ENCODE measurements around the gene DGCR8. TPM values are rescaled to one million over a fixed set of nuclear protein-coding genes. Genes with fewer than 3 reads are reported as not detected.

The DGCR8 gene
- polyA plus RNA-seq, 3 donors from 2014 or later = 0.83 to 5.4 (median 1.4) TPM

DNA sequence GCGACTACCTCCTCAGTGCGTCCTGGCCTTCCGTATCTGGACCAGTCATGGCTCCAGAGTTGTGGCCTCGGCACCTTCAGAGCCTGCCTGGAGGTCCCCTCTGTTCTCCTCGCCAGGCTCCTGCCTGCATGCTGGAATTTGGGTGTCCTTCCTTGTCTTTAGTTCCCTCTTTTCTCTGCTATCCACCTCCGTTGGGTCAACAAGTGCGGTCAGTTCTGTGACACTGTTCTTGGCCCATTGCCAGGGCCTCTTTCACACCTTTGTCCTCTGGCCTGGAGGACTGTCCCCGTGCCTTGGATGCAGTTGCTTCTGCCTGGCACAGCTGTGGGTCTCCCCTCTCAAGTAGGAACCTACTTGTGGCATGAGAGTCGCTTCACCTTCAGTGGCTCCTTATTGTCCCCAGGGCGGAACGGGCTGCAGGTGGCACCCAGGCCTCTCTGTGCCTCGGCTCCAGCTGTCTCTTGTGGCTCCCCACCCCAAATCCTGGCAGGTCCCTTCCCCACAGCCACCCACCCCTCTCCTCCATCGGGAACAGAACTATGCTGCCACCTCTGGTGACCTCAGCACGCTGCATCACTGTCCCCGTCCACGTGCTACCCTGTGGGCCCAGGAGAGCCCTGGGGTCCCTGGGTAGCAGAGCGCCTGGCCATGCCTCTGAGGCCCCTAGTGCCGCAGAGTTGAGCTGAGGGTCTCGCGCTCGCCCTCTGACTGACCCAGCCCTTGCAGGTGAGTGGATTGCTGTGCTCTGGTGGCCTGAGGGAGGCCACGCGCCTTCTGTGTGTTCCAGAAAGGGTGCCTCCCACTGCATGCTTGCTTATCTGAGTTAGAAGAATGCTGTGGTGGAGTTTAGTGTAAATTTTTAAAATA, 4.7 kb downstream of the DGCR8 start:
- DNase-seq = no peak
- Mint-ChIP-seq H3K27me3 (ENCODE audit: low read depth in 3 of 3) (peaks cover 5 to 13% (median 6%) of the 10 kb centered on the region in 3 donors), H3K4me3 (no peak overlapping the region), H3K36me3 (peaks cover 6 to 32% (median 19%) of the 10 kb centered on the region in 3 donors), H3K9me3 (no peaks in the 10 kb centered on the region), H3K4me1 (peaks cover 55 to 82% of the 10 kb centered on the region in 2 donors), H3K27ac (peak overlapping the region in 1 of 6 donors; percentile 8)

DNA sequence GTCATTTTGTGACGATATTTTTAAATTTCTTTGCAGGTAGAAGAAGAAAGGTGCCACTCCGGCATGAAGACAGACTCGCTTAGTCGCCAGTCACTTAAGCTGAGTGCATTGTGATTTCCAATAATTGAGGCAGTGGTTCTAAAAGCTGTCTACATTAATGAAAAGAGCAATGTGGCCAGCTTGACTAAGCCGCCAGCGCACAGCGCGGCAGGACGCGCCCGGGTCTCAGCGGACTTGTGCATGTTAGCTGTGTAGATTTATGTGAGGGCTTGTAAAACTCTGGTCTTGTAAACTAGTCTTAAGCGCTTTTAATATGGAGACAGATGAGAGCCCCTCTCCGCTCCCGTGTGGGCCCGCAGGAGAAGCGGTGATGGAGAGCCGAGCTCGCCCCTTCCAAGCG, 5.6 kb downstream of the DGCR8 start:
- DNase-seq = no peak
- no peak overlapping the region for H3K4me3 Mint-ChIP-seq
- peaks cover 11 to 41% (median 24%) of the 10 kb centered on the region in 3 donors for H3K36me3 Mint-ChIP-seq
- peaks cover 56 to 86% of the 10 kb centered on the region in 2 donors for H3K4me1 Mint-ChIP-seq
- no peaks in the 10 kb centered on the region for H3K9me3 Mint-ChIP-seq
- H3K27ac Mint-ChIP-seq = no peak overlapping the region
- peaks cover 5 to 11% (median 10%) of the 10 kb centered on the region in 3 donors for H3K27me3 Mint-ChIP-seq (ENCODE audit: low read depth in 3 of 3)

DNA sequence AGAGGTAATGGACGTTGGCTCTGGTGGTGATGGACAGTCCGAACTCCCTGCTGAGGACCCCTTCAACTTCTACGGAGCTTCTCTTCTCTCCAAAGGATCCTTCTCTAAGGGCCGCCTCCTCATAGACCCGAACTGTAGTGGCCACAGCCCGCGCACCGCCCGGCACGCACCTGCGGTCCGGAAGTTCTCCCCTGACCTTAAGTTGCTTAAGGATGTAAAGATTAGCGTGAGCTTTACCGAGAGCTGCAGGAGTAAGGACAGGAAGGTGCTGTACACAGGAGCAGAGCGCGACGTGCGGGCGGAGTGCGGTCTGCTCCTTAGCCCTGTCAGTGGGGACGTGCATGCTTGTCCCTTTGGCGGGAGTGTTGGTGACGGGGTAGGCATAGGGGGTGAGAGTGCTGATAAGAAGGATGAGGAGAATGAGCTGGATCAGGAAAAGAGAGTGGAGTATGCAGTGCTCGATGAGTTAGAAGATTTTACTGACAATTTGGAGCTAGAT, 6.1 kb downstream of the DGCR8 start:
- H3K9me3 Mint-ChIP-seq = no peaks in the 10 kb centered on the region
- peak overlapping the region in 1 of 5 donors; percentile 7 for H3K4me3 Mint-ChIP-seq
- peaks cover 2 to 12% (median 9%) of the 10 kb centered on the region in 3 donors for H3K27me3 Mint-ChIP-seq (ENCODE audit: low read depth in 3 of 3)
- no peak for DNase-seq
- peaks cover 54 to 86% of the 10 kb centered on the region in 2 donors for H3K4me1 Mint-ChIP-seq
- H3K36me3 Mint-ChIP-seq = peaks cover 15 to 44% (median 29%) of the 10 kb centered on the region in 3 donors
- peak overlapping the region in 1 of 6 donors; percentile 3 for H3K27ac Mint-ChIP-seq

DNA sequence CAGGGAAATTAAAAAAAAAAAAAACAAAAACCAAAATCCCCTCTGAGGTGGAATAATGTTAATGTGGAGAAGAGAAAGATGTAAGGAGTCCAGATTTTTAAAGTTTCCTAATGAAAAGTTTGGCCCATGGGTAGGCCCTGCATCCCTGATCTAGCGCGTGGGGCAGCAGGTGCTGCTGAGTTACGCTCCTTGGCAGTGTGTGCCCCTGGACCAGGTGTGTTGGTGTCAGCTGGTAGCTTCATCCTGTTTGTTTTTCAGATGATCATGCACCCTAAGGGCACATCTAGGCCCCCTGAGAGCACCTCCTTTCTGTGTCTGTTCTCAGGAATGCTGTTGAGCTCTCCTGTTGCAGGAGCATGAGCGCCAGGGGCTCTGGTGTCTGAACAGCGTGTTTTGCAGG, 6.7 kb downstream of the DGCR8 start:
- Mint-ChIP-seq H3K36me3 (peaks cover 20 to 50% (median 34%) of the 10 kb centered on the region in 3 donors), H3K4me3 (peak overlapping the region in 3 of 5 donors; percentile 29 to 53 (median 53)), H3K27ac (peak overlapping the region in 3 of 6 donors; percentile 3 to 82 (median 80)), H3K9me3 (no peaks in the 10 kb centered on the region), H3K4me1 (peaks cover 55 to 86% of the 10 kb centered on the region in 2 donors), H3K27me3 (ENCODE audit: low read depth in 3 of 3) (peaks cover 2 to 12% (median 9%) of the 10 kb centered on the region in 3 donors)
- no peak for DNase-seq

DNA sequence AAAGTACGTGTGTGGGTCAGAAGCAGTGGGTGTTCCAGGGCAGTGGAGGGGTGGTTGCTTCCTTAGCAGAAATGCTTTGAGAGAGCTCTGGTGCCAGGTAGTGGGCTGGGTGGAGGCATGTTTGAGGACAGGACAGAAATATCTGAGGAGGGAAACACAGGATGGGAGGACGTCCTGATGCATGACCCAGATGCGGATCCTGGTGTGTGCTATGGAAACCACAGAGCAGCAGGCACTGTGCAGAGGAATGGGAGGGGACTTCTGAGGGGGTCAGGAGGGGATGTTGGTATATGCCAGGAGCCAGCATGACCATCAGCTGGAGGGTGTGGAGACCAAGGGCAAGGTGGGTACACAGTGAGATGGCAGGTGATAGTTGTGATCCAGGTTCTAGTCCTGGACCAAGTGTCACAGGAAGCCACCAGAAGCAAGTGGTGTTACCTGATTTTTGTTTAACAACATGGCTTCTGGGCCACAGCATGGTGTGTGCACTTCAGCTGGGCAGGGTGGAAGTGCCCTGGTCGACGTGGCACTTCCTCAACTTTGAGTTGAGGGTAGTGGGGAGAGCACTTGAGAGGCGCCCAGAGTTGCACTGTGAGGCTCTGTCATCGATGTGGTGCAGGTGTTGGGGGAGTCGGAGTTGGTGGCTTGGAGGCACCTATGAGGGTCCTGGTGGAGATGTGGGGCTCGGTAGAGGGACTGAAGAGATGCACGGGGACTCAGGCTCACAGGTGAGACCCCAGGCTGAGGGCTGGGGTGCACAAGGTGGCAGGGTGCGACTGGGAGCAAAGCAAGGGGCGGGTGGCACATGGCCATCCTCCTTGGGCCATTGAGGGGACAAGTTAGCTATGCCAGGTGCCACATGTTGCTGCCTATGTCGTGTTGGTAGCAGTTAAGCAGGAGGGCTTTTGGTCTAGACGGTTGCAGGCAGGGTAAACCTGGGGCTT, 7.5 kb downstream of the DGCR8 start:
- peak in 2 of 3 donors; percentile 43 to 44 for DNase-seq
- Mint-ChIP-seq H3K9me3 (no peaks in the 10 kb centered on the region), H3K27ac (peak overlapping the region; percentile 26 to 82 (median 64)), H3K4me1 (peaks cover 48 to 85% of the 10 kb centered on the region in 2 donors), H3K36me3 (peaks cover 20 to 58% (median 34%) of the 10 kb centered on the region in 3 donors), H3K4me3 (peak overlapping the region; percentile 22 to 53 (median 49)), H3K27me3 (ENCODE audit: low read depth in 3 of 3) (peaks cover 2 to 12% (median 9%) of the 10 kb centered on the region in 3 donors)

DNA sequence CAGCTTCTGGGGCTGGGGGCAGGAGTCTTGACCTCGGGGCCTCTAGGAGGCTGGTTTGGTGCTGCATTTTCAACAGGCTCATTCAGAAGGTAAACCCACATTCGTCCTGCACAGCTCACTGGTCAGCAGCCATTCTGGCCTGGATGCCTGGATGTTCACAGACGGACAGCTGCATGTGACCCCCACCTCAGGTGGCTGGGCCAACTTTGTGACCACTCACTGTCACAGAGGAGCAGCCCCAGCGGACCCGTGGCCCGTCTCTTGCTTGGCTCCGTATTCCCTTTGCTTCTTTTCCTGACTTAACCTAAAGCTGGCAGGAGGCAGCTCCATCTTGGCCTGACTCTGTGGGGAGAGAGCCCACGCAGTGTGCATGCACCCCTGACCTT, 8.2 kb downstream of the DGCR8 start:
- no peak for DNase-seq
- H3K36me3 Mint-ChIP-seq = peaks cover 20 to 61% (median 34%) of the 10 kb centered on the region in 3 donors
- H3K9me3 Mint-ChIP-seq = no peaks in the 10 kb centered on the region
- peak overlapping the region in 1 of 5 donors; percentile 46 for H3K4me3 Mint-ChIP-seq
- peak overlapping the region in 2 of 6 donors; percentile 26 to 37 for H3K27ac Mint-ChIP-seq
- peaks cover 41 to 78% of the 10 kb centered on the region in 2 donors for H3K4me1 Mint-ChIP-seq
- H3K27me3 Mint-ChIP-seq (ENCODE audit: low read depth in 3 of 3) = peaks cover 2 to 12% (median 9%) of the 10 kb centered on the region in 3 donors

DNA sequence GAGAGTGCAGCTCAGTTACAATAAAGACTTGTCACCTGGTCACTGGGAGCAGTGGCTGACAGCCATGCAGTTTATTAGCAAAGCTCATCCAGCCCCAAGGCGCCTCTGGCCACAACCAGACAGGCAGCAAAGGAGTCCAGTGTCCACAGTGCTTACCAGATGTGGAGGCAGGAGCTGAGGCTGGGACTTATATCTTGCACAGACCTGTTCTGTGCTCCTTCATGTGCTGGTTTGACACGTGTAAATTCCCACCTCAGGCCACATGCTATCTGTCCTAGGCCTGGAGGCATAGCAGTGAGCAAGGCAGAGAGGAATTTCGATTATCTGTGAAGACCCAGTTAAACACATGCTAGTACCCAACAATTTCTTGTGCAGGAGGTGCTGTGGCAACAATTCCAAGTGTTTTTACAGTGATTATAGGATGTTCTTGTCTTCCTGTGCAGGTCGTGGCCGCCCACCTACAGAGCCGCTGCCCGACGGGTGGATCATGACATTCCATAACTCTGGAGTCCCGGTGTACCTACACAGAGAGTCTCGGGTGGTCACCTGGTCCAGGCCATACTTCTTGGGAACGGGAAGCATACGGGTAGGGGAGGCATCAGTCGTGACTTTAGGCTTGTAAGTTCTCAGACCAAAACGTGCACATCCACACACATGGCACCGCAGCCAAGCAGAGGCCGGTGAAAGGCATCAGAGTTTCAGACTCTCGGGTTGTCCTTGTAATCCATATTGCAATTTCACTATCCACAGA, 9.4 kb downstream of the DGCR8 start:
- H3K36me3 Mint-ChIP-seq = peaks cover 20 to 70% (median 34%) of the 10 kb centered on the region in 3 donors
- peaks cover 31 to 67% of the 10 kb centered on the region in 2 donors for H3K4me1 Mint-ChIP-seq
- peak overlapping the region in 2 of 6 donors; percentile 16 to 53 for H3K27ac Mint-ChIP-seq
- no peaks in the 10 kb centered on the region for H3K9me3 Mint-ChIP-seq
- peaks cover 0 to 12% (median 9%) of the 10 kb centered on the region in 3 donors for H3K27me3 Mint-ChIP-seq (ENCODE audit: low read depth in 3 of 3)
- no peak for DNase-seq
- H3K4me3 Mint-ChIP-seq = no peak overlapping the region

DNA sequence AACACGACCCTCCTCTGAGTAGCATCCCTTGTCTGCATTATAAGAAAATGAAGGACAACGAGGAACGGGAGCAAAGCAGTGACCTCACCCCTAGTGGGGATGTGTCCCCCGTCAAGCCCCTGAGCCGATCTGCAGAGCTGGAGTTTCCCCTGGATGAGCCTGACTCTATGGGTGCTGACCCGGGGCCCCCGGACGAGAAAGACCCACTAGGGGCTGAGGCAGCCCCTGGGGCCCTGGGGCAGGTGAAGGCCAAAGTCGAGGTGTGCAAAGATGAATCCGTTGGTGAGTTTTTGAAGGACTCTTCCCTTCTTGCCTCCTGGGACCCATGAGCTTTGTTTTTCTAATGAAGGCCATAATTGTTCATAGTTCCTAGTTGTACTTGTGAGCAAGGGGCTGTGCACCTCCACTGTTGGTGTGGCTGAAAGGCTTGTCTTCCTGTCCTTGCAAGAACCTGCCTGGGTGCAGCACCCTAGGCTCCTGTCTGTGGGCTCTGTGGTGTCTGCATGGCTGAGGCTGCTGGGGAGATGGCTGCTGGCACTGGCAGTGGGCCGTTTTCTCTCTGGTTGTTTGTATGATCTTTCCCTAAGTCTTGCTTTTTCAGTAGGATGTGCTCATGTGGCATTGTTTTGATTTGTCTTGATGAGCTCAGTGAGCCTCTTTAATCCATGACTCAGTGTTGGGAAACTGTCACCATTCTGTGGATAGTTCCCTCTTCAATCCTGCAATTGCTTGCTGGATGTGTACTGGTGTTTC, 10.1 kb downstream of the DGCR8 start:
- no peaks in the 10 kb centered on the region for H3K9me3 Mint-ChIP-seq
- H3K4me3 Mint-ChIP-seq = peak overlapping the region in 4 of 5 donors; percentile 30 to 73 (median 40)
- peak overlapping the region in 4 of 6 donors; percentile 25 to 77 (median 54) for H3K27ac Mint-ChIP-seq
- H3K27me3 Mint-ChIP-seq (ENCODE audit: low read depth in 3 of 3) = peaks cover 0 to 12% (median 9%) of the 10 kb centered on the region in 3 donors
- peaks cover 20 to 71% (median 34%) of the 10 kb centered on the region in 3 donors for H3K36me3 Mint-ChIP-seq
- DNase-seq = no peak
- H3K4me1 Mint-ChIP-seq = peaks cover 30 to 61% of the 10 kb centered on the region in 2 donors

DNA sequence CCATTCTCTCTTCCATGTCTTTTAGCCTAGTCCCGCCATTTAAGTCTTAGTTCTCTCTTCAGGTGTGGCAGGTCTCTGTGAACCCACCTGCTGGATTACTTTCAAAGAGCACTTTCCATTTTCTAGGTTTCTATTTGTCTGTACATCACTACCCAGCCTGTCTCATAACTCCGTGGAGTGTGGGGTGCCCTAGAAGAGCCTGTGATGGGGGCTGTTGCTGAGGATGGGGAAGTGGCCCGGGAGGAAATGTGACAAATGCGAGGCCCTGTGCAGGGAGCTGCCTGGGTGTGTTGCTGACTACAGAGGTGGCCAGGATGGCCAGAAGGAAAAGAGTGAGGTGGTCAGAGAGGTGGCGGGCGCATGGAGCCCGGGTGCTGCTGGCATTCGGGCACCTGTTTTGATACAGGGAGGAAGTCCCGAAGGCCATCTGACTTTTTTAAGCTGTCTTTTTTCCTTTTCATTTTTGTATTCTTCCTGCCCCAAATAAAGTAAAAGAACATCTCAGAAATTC, 10.7 kb downstream of the DGCR8 start:
- Mint-ChIP-seq H3K4me1 (peaks cover 28 to 55% of the 10 kb centered on the region in 2 donors), H3K36me3 (peaks cover 26 to 73% (median 40%) of the 10 kb centered on the region in 3 donors), H3K9me3 (no peaks in the 10 kb centered on the region), H3K4me3 (peak overlapping the region in 3 of 5 donors; percentile 36 to 74 (median 44)), H3K27me3 (ENCODE audit: low read depth in 3 of 3) (peaks cover 0 to 12% (median 7%) of the 10 kb centered on the region in 3 donors), H3K27ac (peak overlapping the region in 4 of 6 donors; percentile 66 to 78 (median 75))
- DNase-seq = no peak

DNA sequence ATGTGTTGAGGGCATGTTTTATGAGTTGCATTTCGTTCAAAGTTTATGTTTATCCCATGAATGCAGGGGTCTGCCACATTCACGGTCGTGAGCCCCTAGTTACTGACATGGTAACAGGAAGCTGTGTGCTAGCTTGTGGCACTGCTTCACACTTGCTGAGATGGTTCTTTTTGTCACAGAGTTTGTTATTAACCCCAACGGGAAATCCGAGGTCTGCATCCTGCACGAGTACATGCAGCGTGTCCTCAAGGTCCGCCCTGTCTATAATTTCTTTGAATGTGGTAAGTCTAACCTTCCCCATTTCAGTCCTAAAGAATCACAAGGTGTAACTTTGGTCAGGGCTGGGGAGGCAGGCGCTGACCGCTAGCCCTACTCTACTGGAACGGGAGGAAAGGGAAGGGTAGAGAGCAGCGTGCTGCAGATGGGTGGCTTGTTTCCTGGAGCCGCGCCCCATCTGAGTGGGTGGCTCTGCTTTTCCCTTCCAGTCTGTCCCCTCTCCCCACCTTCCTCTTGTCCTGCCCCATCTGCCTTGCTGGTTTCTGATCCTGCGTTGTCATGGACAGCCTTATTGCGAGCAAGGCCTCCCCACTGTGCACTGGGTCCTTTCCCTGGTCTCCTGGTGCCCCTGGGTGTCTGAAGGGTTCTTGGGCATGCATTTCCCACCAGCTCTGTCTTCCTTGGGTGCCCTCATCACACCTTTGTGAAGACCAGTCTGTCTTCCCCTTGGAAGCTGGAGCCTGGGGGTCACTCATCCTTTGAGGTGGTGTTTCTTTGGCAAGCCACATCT, 11.8 kb downstream of the DGCR8 start:
- no peaks in the 10 kb centered on the region for H3K9me3 Mint-ChIP-seq
- H3K36me3 Mint-ChIP-seq = peaks cover 30 to 77% (median 43%) of the 10 kb centered on the region in 3 donors
- H3K27ac Mint-ChIP-seq = peak overlapping the region; percentile 22 to 78 (median 62)
- peaks cover 24 to 44% of the 10 kb centered on the region in 2 donors for H3K4me1 Mint-ChIP-seq
- H3K4me3 Mint-ChIP-seq = peak overlapping the region in 4 of 5 donors; percentile 4 to 74 (median 29)
- DNase-seq = peak in 1 of 3 donors; percentile 30
- H3K27me3 Mint-ChIP-seq (ENCODE audit: low read depth in 3 of 3) = peaks cover 0 to 6% (median 6%) of the 10 kb centered on the region in 3 donors

DNA sequence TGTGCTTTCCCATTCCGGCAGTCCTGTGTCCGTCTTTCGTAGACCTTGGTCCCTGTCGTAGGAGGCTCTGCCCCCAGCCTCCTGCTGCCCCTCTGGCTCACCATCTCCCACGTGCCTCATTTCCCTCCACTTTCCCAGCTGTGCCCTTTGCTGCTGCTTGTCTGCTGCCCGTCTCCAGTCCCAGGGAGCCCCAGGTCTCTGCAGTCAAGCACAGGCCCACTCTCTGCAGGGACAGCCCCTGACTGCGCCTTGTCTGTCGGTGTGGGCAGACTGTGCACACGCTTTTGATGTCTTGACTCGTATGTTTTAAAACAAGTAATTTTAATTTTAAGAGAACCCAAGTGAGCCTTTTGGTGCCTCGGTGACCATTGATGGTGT, 12.4 kb downstream of the DGCR8 start:
- no peaks in the 10 kb centered on the region for H3K9me3 Mint-ChIP-seq
- DNase-seq = no peak
- peak overlapping the region in 1 of 6 donors; percentile 73 for H3K27ac Mint-ChIP-seq
- H3K4me1 Mint-ChIP-seq = peaks cover 18 to 38% of the 10 kb centered on the region in 2 donors
- H3K4me3 Mint-ChIP-seq = peak overlapping the region in 2 of 5 donors; percentile 33 to 40
- H3K27me3 Mint-ChIP-seq (ENCODE audit: low read depth in 3 of 3) = peaks cover 0 to 6% (median 6%) of the 10 kb centered on the region in 3 donors
- peaks cover 36 to 77% (median 43%) of the 10 kb centered on the region in 3 donors for H3K36me3 Mint-ChIP-seq
